ENCODE results near the gene GPALPP1. TPM values are rescaled to one million over a fixed set of nuclear protein-coding genes. Genes with fewer than 3 reads are reported as not detected.

Gene GPALPP1
- total RNA-seq, 4 donors from 2014 or later: 13.3 to 41.3 (median 21.7) TPM

DNA sequence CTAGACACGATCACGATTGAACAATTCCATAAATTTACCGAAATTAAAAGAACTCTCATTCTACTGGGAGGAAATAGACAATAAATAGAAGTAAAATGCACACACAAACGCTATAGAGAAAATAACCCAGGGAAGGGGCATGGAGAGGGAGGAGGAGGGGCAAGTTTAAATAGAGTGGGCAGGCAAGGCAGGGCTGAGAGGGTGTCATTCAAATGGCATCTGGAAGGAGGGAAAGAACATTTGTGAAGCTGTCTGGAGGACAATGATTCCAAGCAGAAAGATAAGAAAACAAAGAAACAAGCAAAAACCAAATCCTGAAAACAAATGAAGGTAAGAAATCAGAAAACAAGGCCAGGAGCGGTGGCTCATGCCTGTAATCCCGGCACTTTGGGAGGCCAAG, 85.4 kb downstream of the GPALPP1 start:
- DNase-seq: no peak
- Histone ChIP-seq H3K27me3 (no peaks in the 10 kb centered on the region), H3K4me1 (no peaks in the 10 kb centered on the region), H3K9me3 (no peaks in the 10 kb centered on the region), H3K36me3 (no peaks in the 10 kb centered on the region), H3K4me3 (no peak overlapping the region), H3K27ac (no peak overlapping the region)
- TF ChIP-seq, protein P1, sequence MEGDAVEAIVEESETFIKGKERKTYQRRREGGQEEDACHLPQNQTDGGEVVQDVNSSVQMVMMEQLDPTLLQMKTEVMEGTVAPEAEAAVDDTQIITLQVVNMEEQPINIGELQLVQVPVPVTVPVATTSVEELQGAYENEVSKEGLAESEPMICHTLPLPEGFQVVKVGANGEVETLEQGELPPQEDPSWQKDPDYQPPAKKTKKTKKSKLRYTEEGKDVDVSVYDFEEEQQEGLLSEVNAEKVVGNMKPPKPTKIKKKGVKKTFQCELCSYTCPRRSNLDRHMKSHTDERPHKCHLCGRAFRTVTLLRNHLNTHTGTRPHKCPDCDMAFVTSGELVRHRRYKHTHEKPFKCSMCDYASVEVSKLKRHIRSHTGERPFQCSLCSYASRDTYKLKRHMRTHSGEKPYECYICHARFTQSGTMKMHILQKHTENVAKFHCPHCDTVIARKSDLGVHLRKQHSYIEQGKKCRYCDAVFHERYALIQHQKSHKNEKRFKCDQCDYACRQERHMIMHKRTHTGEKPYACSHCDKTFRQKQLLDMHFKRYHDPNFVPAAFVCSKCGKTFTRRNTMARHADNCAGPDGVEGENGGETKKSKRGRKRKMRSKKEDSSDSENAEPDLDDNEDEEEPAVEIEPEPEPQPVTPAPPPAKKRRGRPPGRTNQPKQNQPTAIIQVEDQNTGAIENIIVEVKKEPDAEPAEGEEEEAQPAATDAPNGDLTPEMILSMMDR (IDR thresholded peaks at IDR 0.05): no peak
- no peak for TF ChIP-seq POLR2A (IDR thresholded peaks at IDR 0.05)

- Histone ChIP-seq H3K4me3 (no peak overlapping the region), H3K27ac (no peak overlapping the region), H3K9me3 (no peaks in the 10 kb centered on the region), H3K4me1 (no peaks in the 10 kb centered on the region), H3K27me3 (no peaks in the 10 kb centered on the region), H3K36me3 (no peaks in the 10 kb centered on the region)
- TF ChIP-seq POLR2A (IDR thresholded peaks at IDR 0.05): no peak
- TF ChIP-seq, protein P1 (IDR thresholded peaks at IDR 0.05): no peak
- no peak for DNase-seq
Observed at GRCh38 chr13:45078003-45078402, 88.7 kb downstream of the GPALPP1 start.

Small RNAs within 50 kb of the gene (small RNA-seq; reads per million reads assigned to genes)
- gene RN7SL49P: 0 to 0.64 reads per million in 2 donors

Other genes starting within 250 kb of the GPALPP1 start
- 1 to 10 TPM in 3 of 4 donors, under 1 TPM in 1; 0.76 to 4.1 (median 2.1) TPM for gene NUFIP1, start 67 bp upstream of the GPALPP1 start, total RNA-seq
- gene GTF2F2, start 131.0 kb downstream of the GPALPP1 start, total RNA-seq: 10 to 100 TPM in 3 of 4 donors, 1 to 10 TPM in 1; 8.2 to 14.0 (median 12.4) TPM
- gene KCTD4, start 211.5 kb downstream of the GPALPP1 start, total RNA-seq: under 1 TPM in 1 of 4 donors, not detected in 3; 0.35 TPM